NCI-H446 treated with DMSO at 0.1 percent for 48 hours (cell line): ENCODE data around the gene CSNK1G2.
"Not testable (repeated sequence)": the region's sequence is repeated elsewhere in the genome, so short reads cannot be mapped to it uniquely, and the experiment has no call there.

ENCODE experiments used
- DNase-seq: peaks from one replicate; lab custom pipeline; 2025; lab: John Stamatoyannopoulos, UW

The CSNK1G2 gene

DNA sequence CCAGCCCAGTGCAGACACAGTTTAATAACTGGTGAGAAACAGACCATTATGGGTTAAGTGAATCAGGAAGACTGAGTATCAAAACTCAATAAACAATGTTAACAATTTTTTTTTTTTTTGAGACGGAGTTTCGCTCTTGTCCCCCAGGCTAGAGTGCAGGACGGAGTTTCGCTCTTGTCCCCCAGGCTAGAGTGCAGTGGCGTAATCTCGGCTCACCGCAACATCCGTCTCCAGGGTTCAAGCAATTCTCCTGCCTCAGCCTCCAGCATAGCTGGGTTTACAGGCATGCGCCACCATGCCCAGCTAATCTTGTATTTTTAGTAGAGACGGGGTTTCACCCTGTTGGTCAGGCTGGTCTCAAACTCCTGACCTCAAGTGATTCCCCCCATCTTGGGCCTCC is 47.5 kb downstream of the CSNK1G2 start:
- DNase-seq, result not testable (repeated sequence)

DNA sequence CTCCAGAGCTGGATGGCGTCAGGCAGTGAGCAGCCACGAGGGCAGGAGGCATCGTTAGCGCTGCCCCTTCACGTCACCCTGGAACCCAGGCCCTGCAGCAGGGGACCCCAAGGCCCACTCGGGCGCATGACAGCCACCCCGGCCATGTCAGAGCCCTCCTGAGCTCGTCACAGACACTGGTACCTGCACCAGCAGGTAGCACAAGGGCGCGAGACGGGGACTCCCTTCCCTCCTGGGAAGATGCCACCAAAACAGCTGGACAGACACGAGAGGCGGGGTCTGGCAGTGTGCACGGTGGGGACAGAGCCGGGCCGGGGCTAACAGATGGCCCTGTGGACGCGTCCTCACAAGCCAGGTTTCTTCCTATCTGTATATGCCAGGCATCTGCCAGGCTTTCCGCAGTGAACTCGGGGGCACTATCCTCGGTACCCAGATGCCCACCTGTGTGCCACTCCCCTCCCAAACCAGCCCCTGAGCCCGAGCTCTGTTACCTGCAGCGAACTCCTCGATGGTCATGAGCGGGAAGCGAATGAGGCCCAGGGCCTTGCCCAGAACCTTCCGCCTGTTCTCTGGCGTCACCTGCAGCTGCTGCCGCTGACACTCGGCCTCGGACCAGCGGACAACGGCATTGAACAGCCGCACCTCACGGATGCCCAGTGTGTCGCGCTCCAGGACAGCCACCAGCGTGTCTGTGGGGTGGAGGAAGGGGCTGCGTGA is 48.7 kb downstream of the CSNK1G2 start:
- no peak for DNase-seq

DNA sequence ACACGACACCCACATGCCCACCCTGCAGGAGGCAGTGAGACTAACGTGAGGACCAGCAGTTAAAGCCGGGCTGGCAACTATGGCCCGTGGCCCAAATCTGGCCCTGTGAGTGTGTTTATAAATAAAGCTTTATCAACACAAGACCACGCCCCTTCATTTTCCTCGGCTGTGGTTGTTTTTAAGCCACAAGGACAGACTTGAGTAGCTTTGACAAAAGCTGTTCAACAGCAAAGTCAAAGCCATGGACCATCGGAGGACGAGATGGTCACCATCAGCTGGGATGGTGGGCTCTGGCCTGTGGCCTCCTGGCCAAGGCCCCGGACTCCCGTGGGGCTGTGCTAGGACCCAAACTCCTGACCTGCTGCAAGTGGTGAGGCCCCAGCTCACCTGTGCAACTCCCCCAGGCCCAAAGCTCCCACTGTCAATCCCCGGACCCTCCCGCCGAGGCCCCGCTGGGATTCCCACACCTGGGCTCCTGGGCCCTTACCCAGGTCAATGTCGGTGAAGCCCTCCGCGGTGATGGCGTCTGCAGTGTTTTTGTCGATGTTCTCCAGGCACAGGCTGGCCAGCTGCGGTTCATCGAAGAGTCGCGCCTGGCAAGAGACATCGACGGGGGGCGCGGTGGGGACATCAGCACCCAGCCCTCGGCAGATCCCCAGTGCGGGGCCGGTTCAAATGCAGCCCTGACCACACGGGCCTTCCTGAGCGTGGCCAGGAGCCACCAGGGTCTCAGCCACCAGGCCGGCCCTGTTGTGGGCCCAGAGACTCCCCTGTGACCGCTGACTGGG is 49.5 kb downstream of the CSNK1G2 start:
- no peak for DNase-seq

DNA sequence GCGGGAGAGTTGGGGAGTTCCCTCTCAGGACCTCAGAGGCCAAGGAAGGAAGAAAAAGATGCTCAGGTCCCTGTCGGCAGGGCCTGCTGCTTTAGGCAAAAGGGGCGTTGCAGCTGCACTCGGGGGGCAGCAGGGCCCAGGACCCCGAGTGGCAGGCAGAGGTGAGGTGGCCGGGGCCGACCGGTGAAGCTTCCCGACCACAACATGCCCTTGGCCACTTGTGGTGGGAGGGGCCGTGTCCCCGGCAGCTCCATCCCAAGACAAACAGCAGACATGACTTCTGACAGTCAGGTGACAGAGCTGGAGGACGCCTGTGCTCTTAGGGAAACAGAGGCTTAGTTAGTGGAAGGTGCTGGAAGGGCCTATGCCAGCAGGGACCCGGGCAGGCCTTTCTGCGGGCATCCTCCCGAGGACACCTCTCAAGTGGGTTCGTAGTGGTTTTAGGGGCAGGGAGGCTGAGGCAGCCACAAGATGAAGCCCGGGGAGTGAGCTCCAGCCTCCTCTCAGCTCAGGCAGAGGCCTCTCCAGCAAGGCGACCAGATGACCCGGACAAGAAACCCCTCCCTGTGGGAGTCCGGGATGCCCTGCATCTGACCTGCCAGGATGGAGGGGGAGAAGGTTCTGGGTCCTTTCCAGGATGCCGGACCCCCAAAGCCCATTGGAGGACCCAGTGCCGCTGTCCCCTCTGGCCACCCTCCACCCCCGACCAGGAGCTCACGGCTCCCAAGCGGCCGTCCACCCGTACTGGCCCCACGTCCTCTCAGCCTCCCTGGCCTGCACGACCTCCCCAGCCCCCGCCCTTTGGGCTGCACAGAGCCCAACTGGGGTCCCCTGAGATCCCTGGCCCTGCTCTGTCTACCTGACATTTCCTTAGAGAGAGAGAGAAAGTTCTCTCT is 50.3 kb downstream of the CSNK1G2 start:
- no peak for DNase-seq

DNA sequence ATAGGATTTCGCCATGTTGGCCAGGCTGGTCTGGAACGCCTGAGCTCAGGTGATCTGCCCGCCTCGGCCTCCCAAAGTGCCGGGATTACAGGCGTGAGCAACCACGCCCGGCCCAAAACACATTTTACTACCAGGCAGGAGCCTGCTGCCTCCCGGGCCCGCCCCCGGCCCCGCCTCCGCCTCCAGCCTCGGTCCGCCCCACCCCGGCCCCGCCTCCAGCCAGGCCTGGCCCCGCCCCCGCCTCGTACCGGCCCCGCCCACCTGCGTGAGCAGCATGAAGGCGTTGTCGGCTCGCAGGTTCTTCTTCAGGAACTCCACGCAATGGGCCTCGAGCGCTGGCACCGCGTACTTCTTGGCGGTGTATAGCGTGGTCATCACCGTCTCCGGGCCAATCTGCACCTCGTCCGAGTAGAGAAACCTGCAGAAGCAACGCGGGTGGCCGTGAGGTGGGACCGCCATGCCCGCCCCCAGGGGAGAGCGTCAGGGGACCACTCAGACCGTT is 51.8 kb downstream of the CSNK1G2 start:
- DNase-seq, result no peak

DNA sequence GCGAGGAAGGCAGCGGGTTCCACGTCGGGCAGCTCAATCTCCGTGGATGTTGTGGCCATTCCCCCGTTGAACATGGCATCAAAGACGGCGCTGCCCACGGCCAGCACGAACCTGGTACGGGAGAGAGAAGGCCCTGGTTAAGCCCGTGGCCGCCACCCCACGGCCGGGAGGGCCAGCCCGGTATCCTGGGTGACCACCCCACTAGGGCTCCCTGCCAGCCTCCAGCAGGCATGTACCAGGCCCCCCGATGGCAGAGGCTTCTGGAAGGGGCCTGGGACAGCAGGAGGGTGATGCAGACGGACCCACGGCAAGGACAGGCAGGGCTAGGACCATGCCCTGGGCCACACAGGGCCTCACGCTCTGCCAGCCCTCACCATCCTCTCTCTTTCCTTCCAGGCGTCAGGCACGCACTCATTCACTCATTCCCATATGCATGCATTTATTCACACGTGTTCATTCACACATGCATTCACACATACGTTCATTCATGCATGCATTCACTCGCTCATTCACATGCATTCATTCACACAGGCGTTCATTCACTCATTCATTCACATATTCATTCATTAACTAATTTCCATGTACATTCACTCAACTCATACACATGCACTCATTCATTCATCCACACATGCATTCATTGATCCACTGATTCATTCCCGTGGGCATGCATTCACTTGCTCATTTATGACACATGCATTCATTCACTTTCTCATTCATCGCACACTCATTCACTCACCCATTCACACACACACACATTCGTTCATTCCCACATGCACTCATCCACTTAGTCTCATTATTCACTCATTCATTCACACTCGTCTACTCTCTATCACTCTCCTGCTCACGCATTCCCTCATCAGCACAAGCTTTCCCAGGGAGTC is 56.6 kb downstream of the CSNK1G2 start:
- no peak for DNase-seq

DNA sequence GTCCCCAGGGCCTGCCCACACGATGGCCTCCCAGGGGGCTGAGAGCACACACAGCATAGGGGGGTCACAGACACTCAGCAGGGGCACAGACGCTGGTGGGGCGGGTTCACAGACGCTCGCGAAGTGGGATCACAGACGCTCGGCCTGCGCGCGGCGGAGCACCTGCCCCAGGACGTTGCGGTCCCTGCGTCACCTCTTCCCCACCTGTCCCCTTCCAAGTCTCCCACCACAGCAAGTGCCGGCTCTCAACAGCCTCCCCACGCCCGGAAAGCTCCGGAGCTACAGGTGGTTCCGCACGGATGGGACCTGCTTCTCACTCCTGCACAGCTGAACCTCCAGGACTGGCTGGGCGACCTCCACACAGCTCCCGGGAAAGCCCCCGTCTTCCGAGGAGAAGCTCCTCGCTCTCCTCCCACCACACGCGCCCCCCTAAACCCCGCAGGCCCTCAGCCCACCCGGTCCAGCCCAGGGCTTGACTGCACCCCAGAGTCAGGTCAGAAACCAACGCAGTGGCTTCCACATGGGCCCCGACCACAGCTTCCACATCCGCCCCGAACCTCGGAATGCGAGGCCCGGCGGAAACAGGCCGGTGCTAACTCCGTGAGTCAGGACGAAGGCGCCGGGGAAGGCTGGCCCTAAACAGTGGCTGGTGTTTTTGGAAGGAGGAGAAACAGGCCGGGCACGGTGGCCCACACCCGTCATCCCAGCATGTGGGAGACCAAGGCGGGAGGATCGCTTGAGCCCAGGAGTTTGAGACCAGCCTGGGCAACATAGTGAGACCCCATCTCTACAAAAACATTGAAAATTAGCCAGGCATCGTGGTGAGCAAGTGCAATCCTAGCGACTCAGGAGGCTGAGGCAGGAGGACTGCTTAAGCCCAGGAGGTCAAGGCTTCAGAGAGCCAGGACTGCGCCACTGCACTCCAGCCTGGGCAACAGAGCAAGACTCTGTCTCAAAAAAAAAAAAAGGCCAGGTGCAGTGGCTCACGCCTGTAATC is 58.0 kb downstream of the CSNK1G2 start:
- no peak for DNase-seq

DNA sequence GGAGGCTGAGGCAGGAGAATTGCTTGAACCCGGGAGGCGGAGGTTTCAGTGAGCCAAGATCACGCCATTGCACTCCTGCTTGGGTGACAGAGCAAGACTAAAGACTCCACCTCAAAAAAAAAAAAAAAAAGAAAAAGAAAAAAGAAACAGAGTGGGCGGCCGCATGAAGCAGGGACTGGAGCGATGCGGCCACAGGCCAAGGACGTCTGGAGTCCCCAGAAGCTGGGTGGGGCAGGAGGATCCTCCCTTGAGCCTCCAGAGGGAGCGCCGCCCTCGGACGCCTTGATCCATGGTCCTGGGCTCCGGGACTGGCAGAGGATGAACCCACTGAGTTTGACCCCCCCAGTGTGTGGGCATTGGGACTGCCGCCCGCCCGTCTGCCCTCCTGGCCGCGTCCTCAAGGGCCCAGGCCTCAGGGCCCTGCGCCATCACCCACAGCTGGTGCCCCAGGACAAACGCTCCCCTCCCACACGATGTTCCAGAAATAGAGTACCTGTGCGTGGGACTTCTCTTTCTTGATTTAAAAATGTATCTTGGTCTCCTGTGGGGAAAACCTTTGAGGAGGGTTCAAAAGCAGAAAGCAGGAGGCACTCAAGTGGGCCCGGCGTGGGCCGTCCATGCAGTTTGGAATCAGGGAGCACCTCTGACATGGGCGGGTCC is 59.0 kb downstream of the CSNK1G2 start:
- no peak for DNase-seq

DNA sequence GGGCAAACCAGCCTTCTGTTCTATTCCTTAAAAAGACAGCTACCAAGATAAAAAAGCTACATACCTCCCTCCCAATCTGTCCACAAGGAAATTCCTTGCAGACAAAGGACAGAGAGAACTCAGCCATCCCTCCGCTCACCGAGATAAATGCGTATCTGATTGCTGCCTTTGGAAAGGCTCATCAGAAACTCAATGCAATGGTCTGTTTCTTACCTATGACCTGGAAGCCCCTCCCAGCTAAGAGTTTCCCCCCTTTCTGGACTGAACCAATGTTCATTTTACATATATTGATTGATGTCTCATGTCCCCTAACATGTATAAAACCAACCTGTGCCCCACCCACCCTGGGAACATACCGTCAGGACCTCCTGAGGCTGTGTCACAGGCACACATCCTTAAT is 62.9 kb downstream of the CSNK1G2 start:
- no peak for DNase-seq

DNA sequence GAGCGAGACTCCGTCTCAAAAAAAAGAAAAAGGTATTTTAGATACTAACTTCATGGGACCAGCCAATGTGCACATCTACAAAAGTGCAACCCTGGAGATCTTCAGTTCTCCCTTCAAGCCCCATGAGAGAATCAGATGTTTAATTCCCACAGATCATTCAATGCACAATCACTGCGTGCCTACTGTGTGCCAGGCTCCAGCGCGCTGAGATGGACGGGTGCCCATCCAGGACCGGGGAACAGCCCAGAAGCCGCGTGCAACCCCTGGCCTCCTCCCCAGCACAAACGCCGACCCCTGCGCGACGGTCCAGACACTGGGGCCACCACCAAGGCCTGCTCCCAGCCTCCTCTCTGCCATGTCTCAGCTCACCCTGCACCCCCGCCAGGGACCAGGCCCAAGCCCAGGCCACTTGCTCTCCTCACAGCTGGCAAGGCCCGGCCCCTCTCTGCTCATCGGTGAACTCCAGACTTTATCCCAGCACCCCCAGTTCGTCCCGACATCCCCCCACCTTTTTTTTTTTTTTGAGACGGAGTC is 69.2 kb downstream of the CSNK1G2 start:
- no peak for DNase-seq

DNA sequence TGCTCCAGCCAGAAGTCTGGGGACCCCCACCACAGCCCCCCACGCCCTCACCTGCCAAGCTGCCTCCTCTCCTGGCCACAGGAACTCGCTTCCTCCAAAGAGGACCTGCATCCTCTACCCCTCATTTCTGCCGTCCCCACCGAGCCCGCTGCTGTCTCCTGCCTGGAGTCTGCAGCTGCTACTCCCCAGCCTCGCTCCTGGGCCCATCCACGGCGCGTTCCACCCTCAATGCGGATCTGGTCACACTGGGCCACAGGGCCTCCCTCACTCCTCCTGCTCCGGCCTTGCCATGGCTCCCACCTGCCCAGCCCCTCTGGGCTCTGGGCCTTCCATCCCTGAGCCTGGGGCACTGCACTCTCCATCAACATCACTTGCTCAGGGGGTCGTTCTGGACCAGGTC is 70.2 kb downstream of the CSNK1G2 start:
- no peak for DNase-seq

DNA sequence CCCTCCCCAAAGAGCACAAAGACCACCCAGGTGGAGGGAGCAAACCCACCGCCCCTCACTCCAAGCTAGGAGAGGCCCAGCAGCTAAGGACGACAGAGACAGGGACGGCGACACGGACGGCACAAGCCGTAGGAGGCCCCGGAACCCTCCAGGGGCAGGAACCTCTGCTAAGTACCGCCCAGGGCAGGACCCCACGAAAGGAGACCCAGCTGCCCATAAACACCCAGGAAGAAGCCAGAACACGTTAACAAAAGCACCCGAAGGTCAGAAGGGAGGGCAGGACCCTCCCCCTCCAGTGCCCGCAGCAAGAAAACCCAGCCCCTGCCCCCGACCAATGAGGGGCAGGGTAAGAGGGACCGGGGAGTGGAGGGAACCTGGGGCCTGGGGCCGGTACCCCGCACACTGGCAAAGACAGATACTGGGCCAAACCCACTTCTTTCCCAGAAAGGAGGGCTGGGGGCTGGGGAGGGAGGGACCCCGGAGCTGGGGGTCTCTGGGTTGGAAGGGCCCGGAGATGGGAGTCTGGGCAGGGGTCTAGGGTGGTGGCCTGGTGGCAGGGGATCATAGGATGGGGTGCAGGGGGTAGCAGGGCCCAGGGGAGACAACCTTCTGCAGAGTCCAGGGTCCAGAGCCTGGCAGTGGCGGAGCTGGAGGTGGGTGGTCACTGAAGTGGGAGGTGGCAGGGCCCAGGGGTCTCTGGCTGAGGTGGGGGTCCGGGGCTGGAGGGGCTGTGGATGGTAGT is 72.1 kb downstream of the CSNK1G2 start:
- no peak for DNase-seq

DNA sequence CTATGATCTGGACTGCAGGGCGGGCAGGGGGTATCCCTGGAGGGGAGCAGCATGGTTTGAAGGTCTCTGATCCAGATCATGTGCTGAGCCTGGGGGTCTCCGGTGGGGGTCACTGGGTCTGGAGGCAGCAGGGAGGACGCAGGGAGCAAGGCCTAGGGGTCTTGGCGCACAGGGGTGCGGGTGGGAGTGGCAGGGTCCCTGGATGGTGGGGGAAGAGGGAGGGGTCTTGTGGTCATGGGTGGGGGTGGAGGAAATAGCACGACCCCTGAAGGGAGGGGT is 72.7 kb downstream of the CSNK1G2 start:
- no peak for DNase-seq

DNA sequence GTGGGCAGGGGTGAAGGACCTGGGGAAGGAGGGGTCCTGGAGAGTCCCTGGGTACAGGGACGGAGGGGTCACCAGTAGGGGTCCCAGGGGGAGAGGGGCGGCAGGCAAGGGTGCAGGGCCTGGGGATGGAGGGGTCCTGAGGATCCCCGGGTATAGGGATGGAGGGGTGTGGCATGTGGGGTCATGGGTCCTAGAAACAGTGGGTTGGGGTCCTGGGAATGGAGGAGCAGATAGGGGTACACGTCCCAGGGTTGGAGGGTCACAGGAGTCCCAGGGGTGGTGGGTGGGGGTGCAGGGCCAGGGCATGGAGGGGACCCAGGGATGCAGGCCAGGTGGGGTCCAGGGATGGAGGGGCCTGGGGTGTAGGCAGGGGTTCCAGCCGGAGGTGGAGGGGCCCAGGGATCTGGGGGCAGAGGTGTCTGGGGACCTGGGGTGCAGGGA is 73.2 kb downstream of the CSNK1G2 start:
- DNase-seq, result no peak

DNA sequence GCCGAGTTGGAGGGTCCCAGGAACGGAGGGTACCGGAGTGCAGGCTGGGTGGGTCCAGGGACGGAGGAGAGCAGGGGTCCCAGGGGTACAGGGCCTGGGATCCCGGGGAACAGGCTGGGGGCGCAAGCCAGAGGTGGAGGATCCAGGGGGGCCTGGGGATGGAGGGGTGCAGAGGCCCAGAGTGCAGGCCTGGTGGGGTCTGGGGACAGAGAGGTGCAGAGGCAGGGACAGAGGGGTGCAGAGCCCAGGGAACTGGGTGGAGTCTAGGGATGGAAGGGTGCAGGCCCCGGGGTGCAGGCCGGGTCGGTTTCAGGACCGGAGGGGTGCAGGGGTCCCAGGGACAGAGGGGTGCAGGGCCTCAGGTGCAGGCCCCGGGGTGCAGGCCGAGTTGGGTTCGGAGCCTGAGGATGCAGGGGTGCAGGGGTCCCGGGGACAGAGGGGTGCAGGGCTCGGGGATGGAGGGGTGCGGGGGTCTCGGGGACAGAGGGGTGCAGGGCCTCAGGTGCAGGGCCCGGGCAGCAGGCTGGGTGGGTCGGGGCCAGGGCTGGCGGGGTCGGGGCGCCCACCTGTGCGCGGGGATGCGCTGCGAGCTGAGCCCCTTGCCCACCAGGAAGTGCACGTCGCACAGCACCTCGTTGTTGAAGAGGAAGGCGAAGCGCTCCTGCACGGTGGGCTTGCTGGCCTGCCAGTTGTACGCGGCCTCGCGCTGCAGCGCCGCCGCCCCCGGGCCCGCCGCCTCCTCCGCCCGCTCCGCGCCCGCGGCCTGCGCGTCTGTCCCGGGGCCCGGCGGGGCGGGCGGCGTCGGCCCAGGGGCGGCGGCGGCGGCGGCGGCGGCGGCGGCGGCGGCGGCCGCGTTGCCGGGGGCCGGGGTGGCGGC is 74.0 kb downstream of the CSNK1G2 start:
- no peak for DNase-seq

DNA sequence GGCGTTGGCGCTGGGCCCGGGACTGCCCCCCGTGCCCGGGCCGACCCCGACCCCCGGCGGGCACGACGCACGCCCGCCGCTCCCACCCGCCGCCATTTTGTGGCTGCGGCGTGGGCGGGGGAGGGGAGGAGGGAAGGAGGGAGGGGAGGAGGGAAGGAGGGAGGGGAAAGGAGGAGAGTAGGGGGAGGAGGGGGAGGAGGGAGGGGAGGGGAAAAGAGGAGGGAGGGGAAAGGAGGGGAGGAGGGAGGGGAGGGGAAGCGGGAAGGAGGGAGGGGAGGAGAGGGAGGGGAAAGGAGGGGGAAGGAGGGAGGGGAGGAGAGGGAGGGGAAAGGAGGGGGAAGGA is 74.6 kb downstream of the CSNK1G2 start, which contains the start of gene BTBD2:
BTBD2 (minus strand) TSS at position 107 of the 343 bp plus-strand sequence; CDS start at position 96, 11 bp downstream.
- DNase-seq, result peak; percentile 41

DNA sequence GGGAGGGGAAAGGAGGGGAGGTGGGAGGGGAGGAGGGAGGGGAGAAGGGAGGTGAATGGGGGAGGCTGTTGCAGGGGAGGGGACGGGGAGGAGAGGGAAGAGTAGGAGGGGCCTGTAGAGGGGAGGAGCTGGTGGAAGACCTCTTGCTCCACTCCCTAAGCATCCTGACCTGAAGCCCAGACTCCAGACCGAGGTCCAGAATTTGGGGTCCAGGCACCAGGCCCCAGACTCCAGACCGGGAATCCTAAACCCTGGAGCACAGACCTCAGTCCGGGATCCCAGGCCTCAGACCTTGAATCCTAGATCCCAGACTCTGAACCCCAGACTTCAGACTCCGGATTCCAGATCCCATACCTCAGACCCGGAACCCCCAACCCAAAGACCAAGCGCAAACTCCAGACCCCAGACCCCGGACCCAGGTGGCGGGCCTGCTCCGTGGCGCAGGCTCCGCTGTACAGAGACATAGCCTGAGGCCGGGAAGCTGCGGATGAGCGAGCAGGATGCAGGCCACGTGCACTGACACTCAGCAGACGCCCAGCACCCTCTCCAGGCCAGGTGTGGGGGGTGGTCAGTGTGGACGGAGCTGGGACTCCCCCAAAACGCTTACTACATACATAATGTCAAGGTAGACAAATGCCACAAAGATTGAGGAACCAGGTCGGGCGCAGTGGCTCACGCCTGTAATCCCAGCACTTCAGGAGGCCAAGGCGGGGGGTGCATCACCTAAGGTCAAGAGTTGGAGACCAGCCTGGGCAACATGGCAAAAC is 75.3 kb downstream of the CSNK1G2 start:
- DNase-seq, result peak; percentile 61
